Mesothelial cell of epicardium (in vitro differentiated cells): ENCODE data around the gene SLC38A6. TPM values are rescaled to one million over a fixed set of nuclear protein-coding genes. Genes with fewer than 3 reads are reported as not detected.

Source experiments
- DNase-seq, 2 experiments: peaks; one replicate each; pipeline ENCODE4 v3.0.0; 2021; ENCODE audit warnings: low spot score in 2 of 2; ENCODE audit not compliant: unreplicated experiment in 2 of 2
- H3K27ac Mint-ChIP-seq: 2 replicates; pipeline ENCODE4 v1.8.0; 2021; ENCODE audit warnings: mixed read lengths
- H3K27me3 Mint-ChIP-seq: 2 replicates; pipeline ENCODE4 v1.8.0; 2021; ENCODE audit warnings: low read depth, mixed read lengths
- H3K36me3 Mint-ChIP-seq: 2 replicates; pipeline ENCODE4 v1.8.0; 2021; ENCODE audit warnings: mixed read lengths
- H3K4me1 Mint-ChIP-seq: 2 replicates; pipeline ENCODE4 v1.8.0; 2021; ENCODE audit warnings: mixed read lengths
- H3K4me3 Mint-ChIP-seq: 2 replicates; pipeline ENCODE4 v1.8.0; 2021; ENCODE audit warnings: mild to moderate bottlenecking, moderate library complexity, mixed read lengths
- H3K9me3 Mint-ChIP-seq: 2 replicates; pipeline ENCODE4 v1.8.0; 2021; ENCODE audit warnings: mixed read lengths
- CTCF ChIP-seq: fragments of 200-600 bp; sonication (generic); IDR thresholded peaks from one replicate; pipeline ENCODE4 v1.5.0; 2021; ENCODE audit warnings: antibody characterized with exemption; ENCODE audit not compliant: unreplicated experiment
- total RNA-seq: library from RNA; stranded (reverse); gene quantifications from 3 replicates; pipeline ENCODE4 v1.2.1, GENCODE V29; 2021

The SLC38A6 gene
- total RNA-seq, 1 donor from 2014 or later, result 17.1 TPM

- Mint-ChIP-seq H3K4me3 (no peak overlapping the region), H3K27ac (no peak overlapping the region)
- DNase-seq, result no peak
These were observed 3.2 kb upstream of the SLC38A6 start for GRCh38 chr14:60977847-60978246.

GRCh38 chr14:60981633-60982455, 799 bp downstream of the SLC38A6 start:
- no peak for TF ChIP-seq CTCF
- H3K9me3 Mint-ChIP-seq, result no peaks in the 10 kb centered on the region
- no peak for DNase-seq
- no peak overlapping the region for H3K4me3 Mint-ChIP-seq
- H3K4me1 Mint-ChIP-seq, result peaks cover 13% of the 10 kb centered on the region
- no peaks in the 10 kb centered on the region for H3K27me3 Mint-ChIP-seq
- H3K27ac Mint-ChIP-seq, result no peak overlapping the region
- peaks cover 8% of the 10 kb centered on the region for H3K36me3 Mint-ChIP-seq

More at GRCh38 chr14:60977847-60978246, 3.2 kb upstream of the SLC38A6 start:
- H3K27me3 Mint-ChIP-seq, result no peaks in the 10 kb centered on the region
- peaks cover 3% of the 10 kb centered on the region for H3K9me3 Mint-ChIP-seq
- H3K36me3 Mint-ChIP-seq, result peaks cover 22% of the 10 kb centered on the region
- H3K4me1 Mint-ChIP-seq, result peaks cover 13% of the 10 kb centered on the region
- TF ChIP-seq CTCF, result no peak

DNA sequence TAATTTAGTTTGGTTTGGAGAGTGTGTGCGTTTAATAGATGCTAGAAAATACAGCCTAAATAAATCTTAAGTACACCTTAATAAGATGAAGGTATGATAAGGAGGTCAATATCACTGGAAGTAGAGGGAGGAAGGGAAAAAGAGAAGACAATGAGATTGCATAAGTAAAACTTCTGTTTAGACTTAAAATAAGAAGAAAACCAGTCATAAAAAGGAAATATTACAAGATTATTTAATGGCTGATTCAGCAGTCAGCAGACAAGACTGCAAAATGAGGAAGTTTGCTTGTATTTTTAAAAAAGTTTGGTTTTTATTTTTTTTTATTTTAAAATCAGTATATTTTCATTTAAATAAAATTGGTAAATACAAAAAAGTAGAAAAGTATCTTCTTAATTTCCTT, 3.2 kb downstream of the SLC38A6 start:
- no peak for DNase-seq
- Mint-ChIP-seq H3K36me3 (peaks cover 1% of the 10 kb centered on the region), H3K4me3 (no peak overlapping the region), H3K4me1 (peaks cover 1% of the 10 kb centered on the region), H3K9me3 (no peaks in the 10 kb centered on the region), H3K27ac (no peak overlapping the region), H3K27me3 (no peaks in the 10 kb centered on the region)
- no peak for TF ChIP-seq CTCF

GRCh38 chr14:60986500-60986899, 5.5 kb downstream of the SLC38A6 start:
- Mint-ChIP-seq H3K27ac (no peak overlapping the region), H3K9me3 (no peaks in the 10 kb centered on the region), H3K4me3 (no peak overlapping the region), H3K4me1 (peaks cover 1% of the 10 kb centered on the region), H3K27me3 (no peaks in the 10 kb centered on the region), H3K36me3 (peaks cover 1% of the 10 kb centered on the region)
- no peak for DNase-seq
- no peak for TF ChIP-seq CTCF

- no peaks in the 10 kb centered on the region for H3K27me3 Mint-ChIP-seq
- peaks cover 1% of the 10 kb centered on the region for H3K36me3 Mint-ChIP-seq
- no peak overlapping the region for H3K4me3 Mint-ChIP-seq
- no peaks in the 10 kb centered on the region for H3K4me1 Mint-ChIP-seq
- DNase-seq, result no peak
- no peak overlapping the region for H3K27ac Mint-ChIP-seq
- no peak for TF ChIP-seq CTCF
- H3K9me3 Mint-ChIP-seq, result no peaks in the 10 kb centered on the region
These were observed 8.6 kb downstream of the SLC38A6 start for GRCh38 chr14:60989599-60989998.
